H1 (cell line): ENCODE results near the gene GIMAP4.

Experiments used
- CHD2 ChIP-seq: IDR thresholded peaks from 2 replicates; pipeline ENCODE4 v1.6.1; 2012; ENCODE audit warnings: low read length, improper control_type of control experiment
- POLR2AphosphoS5 ChIP-seq: IDR thresholded peaks from 2 replicates; pipeline ENCODE4 v1.6.1; 2011; ENCODE audit warnings: low read depth, low read length

DNA sequence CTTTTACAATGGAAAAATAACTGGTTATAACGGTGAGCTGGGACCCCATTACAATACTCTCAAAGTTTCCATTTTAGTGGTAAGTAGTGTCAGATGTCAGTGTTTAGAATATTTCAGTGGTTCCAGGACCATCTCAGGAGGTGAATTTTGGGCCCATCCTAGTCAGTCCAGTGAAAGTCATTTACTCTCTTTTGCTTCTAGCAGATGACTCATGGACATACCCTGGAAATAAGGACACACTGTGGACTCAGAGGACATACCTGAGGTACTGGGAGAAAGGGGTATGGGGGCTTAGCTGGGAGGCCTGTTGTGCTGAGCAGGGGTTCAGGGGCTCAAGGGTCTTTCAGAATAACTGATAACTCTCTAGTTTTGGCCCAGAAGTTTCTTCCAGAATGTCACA, 618 bp upstream of the GIMAP4 start:
- TF ChIP-seq CHD2, result no peak
- no peak for TF ChIP-seq POLR2AphosphoS5
